NT2/D1 (cell line): ENCODE results near the gene PGPEP1.
"Not testable (repeated sequence)": the region's sequence is repeated elsewhere in the genome, so short reads cannot be mapped to it uniquely, and the experiment has no call there.

ENCODE experiments used
- SUZ12 ChIP-seq: IDR thresholded peaks from 2 replicates; pipeline ENCODE4 v1.6.1; 2011; ENCODE audit not compliant: insufficient read length, insufficient read depth; ENCODE audit errors: extremely low read depth
- YY1 ChIP-seq: IDR thresholded peaks from 2 replicates; pipeline ENCODE4 v1.6.1; 2011; ENCODE audit not compliant: insufficient read length, insufficient read depth

DNA sequence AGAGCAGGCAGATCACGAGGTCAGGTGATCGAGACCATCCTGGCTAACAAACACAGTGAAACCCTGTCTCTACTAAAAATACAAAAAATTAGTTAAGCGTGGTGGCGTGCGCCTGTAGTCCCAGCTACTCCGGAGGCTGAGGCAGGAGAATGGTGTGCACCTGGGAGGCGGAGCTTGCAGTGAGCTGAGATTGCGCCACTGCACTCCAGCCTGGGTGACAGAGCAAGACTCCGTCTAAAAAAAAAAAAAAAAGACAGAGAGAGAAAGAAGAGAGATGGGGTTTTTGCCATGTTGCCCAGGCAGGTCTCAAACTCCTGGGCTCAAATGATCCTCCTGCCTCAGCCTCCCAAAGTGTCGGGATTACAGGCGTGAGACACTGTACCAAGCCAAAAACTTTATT lies 65.4 kb downstream of the PGPEP1 start:
- TF ChIP-seq SUZ12, YY1: not testable (repeated sequence)
